Endothelial cell of umbilical vein (primary cell): ENCODE measurements around the gene AP5M1.

Source experiments
- EZH2 ChIP-seq: IDR thresholded peaks from 2 replicates; pipeline ENCODE4 v1.6.1; 2012; ENCODE audit warnings: borderline replicate concordance, low read depth, mild to moderate bottlenecking, moderate library complexity, low read length, inconsistent platforms; ENCODE audit not compliant: severe bottlenecking
- POLR2A ChIP-seq: IDR thresholded peaks from 2 replicates; pipeline ENCODE4 v1.6.1; 2012; ENCODE audit warnings: low read depth, mild to moderate bottlenecking, control low read depth, low read length
- POLR2AphosphoS5 ChIP-seq: IDR thresholded peaks from 2 replicates; pipeline ENCODE4 v1.6.1; 2012; ENCODE audit warnings: low read depth, mild to moderate bottlenecking, control low read depth, low read length, moderate library complexity; ENCODE audit not compliant: insufficient read depth
- TF ChIP-seq, protein P1 (sequence below), 2 donors: IDR thresholded peaks; 1 replicate in 1 of 2; 2 replicates in 1 of 2; pipeline ENCODE4 v1.5.1; 2011; ENCODE audit warnings: low read length in 2 of 2, mild to moderate bottlenecking in 2 of 2, moderate library complexity in 2 of 2, control low read depth in 1 of 2, inconsistent platforms in 1 of 2, low read depth in 1 of 2; ENCODE audit not compliant: insufficient read depth in 1 of 2; ENCODE audit errors: extremely low read depth in 1 of 2

DNA sequence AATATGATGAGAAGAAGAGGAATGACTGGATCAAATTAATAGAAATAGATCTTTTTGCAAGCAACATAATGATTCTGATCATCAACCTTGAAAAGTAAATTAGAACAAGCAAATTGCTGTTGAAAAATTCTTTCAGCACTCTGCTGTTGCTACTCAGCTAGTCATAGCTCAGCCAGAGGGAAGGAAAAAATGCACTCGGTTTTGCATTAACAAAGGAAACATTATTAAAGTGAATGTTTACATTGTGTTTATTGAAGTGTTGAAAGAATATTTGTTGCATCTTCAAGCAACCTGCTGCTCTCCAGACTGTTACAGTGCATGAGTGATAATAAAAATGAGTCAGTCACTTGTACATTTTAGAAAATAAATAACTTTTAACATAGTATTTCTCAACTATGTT, 26.5 kb downstream of the AP5M1 start:
- TF ChIP-seq, protein P1, sequence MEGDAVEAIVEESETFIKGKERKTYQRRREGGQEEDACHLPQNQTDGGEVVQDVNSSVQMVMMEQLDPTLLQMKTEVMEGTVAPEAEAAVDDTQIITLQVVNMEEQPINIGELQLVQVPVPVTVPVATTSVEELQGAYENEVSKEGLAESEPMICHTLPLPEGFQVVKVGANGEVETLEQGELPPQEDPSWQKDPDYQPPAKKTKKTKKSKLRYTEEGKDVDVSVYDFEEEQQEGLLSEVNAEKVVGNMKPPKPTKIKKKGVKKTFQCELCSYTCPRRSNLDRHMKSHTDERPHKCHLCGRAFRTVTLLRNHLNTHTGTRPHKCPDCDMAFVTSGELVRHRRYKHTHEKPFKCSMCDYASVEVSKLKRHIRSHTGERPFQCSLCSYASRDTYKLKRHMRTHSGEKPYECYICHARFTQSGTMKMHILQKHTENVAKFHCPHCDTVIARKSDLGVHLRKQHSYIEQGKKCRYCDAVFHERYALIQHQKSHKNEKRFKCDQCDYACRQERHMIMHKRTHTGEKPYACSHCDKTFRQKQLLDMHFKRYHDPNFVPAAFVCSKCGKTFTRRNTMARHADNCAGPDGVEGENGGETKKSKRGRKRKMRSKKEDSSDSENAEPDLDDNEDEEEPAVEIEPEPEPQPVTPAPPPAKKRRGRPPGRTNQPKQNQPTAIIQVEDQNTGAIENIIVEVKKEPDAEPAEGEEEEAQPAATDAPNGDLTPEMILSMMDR (IDR thresholded peaks at IDR 0.05; ENCODE audit: extremely low read depth in 1 of 2, insufficient read depth in 1 of 2, low read depth in 1 of 2, low read length in 2 of 2) = no peak
- no peak for TF ChIP-seq POLR2A
- no peak for TF ChIP-seq POLR2AphosphoS5
- no peak for TF ChIP-seq EZH2
